Measurements from ENCODE around the gene NR2C2.
A peak's percentile ranks its signal among the peaks of the same experiment; 100 is the strongest.

DNA sequence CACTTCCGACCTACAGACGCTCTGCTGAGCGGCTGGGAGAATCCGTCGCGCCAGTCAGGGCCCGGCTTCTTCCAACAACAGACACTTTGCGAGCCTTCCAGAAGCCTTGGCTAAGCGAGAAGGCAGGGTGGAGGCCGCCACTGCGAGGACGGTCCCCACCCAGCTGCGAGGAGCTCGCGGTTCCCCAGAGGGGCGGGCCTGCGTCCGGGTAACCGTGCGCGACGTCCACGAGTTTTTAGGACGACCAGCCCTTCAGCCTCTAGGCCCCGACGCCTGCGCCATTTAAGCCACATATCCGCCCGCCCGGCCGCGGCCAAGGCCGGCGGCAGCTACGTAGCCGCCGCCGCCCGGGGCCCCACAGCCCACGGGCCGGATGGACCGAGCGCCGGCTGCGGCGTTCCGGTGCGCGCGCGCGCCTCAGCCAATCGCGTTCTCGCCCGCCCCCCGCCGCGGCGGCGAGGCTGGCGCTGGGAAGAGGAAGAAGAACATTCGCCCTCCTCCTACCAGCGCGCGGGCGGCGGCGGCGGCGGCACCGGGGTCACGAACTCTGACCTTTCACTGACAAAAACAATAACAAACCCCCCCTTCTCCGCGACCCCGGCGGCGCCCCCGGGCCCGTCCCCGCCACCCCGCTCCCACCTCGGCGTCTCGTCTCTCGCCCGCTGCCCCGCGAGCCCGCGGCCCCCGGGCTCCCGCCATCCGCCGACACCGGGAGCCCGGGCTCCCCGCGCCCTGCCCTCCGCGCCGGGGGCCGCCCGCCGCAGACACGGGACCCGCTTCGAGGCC lies at the start of gene NR2C2:
- TF ChIP-seq CTCF (IDR thresholded peaks at IDR 0.05) (no peak), POLR2A (IDR thresholded peaks at IDR 0.05) (peak; percentile 87 to 91)
